GM19468 (cell line): Measurements from ENCODE around the gene CFAP91.

ENCODE experiments used
- ATAC-seq: cut with Tn5 transposase; IDR thresholded peaks from one replicate; pipeline ENCODE4 v1.9.1; 2021; ENCODE audit warnings: mild to moderate bottlenecking, moderate library complexity, moderate number of reproducible peaks; ENCODE audit not compliant: unreplicated experiment; ENCODE audit errors: extremely low read depth

Gene CFAP91

DNA sequence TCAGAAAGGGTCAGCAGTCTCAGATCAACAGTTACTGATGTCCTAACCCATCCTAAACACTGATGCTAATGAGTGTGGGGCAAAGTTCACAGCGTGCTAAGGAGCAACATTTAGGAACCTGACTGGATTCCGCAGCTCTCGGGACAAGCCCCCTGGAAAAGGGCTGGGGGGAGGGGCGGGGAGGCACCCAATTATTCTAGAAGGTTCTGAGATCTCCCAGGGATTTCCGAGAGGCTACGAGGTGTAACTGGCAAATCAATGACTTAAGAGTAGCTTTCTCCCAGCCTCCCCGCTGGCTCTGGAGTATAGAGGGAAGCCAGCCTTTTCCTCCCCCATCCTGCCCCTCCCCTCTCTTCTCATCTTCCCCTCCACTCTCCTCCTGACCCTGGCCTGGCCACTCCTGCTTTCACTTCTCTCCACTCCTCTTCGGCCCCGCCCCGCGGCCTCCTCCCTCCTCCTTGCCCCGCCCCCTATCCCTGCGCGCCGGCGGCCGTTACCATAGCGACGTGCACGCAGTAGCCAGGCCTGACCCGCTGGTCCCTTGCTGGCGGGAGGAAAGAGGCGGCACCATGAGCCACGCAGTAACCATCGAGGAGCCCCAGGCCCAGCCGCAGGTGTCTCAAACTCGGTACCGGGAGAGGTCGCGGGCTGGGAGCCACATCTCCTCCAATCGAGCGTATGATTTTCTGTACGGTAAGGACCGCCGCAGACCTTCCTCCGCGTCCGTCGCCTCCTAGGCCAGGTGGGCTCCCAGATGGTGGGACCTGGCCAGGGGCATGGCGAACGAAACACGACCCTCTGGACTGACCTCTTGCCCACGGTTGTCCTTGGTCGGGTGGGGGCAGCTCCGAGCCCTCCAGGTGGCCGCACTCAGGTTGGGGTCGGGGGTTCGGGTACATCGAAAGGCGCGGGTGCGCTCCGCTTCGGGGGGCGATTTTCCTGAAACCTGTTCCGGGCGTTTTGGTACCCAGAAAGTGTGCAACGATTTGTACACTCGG lies at the start of gene CFAP91:
Gene CFAP91, plus strand, starts transcription at position 493 of the 998 bp plus-strand sequence. Its CDS starts 77 bp downstream, at position 570.
- ATAC-seq, result peak; percentile 25

DNA sequence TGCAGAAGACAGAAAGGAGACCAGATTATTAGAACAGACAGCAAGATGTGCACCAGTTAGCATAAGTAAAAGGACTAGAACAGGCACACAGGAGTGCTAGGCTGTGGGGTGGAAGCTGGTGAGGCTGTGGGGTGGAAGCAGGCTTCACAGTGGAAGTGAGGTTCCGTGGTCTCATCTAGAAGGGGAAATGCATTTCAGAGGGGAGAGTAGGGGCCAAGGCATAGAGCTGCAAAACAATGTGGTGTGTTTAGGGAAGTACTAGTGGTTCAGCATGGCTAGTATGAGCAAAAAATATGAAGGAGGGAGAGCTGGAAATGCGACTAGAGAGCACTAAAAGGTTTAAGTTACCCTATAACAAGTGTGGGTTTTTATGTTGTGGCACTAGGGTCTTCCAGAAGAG lies 48.9 kb upstream of the CFAP91 start:
- ATAC-seq, result no peak

DNA sequence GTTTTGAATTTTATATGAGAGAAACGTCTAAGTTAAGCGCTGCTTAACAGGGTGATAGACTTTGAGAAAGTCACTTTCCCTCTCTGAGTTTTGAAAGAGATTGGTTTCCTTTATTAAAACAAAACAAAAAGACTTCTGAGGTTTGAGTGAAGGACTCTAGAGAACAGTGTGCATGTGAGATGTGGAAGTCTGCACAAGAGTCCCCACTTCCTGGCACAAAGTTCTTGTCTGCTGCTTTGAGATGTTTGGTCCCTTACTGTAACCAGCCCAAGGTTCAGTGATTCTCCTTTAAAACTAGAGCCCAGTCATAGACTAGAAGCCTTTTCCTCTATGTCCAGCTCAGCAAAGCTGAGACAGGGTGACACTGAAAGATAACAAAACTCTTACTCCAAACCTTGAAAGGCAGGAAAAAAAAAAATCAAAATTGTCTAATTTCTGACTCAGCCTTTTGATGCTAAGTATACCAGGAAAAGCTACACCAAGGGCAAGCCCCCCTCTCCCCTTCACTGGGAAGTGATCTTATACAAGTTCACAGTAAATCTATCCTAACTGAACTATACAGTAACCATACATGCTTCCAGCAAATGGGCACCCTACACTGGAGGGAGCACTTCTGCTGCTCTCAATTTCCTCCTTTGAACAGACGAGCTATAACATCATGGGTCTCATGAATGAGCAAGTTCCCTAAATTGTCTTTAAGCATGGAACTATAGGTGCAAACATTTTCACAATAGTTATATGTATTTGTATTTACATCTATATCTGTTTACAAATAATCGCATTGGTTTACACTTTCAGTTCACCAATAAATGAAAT lies 44.7 kb upstream of the CFAP91 start:
- no peak for ATAC-seq

DNA sequence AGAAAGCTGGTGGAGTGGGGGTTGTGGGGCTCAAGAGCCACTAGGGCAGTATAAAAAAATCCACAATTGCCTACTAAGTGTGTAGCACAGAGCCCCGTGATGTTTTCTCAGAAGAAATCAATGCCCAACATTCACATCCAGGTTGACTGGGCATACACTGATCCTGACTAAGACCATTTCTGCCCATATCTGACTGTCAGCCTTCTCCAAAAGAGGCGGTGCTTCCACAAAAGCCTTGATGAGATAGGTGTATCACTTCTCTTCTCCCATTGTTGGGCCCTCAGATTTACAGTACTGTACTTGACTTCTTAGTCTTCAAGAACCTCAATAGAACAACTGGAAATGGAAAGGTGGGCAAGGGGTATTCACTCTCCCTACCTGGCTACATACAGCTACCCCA lies 43.8 kb upstream of the CFAP91 start:
- ATAC-seq, result no peak

DNA sequence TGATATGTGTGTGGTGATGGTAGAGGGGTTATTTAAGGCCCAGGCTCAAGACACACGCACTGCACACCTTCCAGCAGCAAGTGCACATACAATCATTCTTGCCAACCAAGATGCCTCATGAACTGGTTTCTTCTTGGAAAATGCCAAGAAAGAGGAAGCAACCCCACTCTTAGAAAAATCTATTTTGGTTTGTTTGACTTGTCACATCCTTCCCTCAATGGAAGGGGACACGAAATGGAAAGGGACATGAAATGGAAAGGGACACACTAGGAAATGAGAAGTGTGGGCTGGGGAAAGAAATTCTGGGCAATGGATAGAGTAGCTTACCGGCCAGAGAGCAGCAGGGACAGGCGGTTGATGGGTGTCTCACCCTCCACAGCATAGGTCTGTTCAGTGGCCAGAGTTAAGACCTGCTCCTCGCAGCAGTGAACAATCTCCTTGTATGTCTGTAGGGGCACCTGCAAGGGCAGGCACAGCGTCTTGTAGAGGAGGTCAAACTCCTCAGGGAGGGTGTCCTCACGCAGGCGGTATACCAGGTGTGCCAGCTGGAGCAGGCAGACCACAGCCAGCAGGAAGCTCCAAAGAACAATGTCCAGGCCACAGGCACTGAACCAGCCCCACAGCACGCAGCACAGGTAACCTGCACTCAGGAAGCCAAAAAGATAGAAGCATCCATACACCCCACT lies 43.1 kb upstream of the CFAP91 start:
- no peak for ATAC-seq

DNA sequence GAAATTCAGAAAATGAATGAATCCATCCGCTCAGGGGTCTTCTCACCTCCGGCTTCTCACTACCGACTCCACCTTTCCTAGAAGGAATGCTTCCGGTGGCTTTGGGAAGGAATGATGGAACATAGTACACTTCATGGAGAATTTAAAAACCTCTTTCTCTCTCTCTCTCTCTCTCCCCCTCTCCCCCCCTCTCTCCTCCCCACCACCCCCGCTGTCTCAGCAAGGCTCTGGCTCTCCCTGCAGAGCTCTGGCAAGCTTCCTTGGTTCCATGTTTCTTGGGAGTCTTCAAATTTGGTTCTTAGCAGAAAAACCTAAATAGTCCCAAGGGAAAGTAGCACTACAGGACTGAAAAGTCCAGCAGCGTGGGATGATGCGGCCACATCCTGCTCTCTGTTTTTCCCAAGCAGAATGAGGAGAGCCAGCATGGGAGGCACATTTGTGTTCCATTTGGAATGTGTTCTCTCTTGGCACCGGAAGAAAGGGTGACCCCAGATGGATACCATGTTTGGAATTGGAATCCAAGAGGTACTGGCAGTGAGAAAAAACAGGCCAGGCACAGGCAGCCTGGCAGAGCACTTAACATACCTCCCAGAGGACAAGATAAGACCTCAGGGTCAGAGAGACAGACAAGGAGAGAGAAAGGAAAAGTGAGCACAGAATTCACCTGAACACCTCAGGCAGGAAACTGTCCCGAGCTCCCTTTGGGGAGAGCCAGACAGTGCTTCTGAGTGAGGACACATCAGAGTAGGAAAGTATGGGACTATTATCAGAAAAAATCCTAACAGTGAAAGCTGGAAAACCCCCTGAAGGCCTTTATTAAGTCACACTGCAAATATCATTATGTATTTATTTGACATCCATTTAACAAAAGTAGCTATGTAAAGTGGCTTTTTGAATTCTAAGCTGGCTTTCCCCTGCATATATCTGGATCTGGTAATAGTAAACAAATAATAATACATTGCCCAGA lies 42.1 kb upstream of the CFAP91 start, which contains the start of gene POPDC2:
Gene POPDC2, minus strand, starts transcription at position 116 of the 967 bp plus-strand sequence. CDS start 166 bp downstream, outside the sequence.
- no peak for ATAC-seq

DNA sequence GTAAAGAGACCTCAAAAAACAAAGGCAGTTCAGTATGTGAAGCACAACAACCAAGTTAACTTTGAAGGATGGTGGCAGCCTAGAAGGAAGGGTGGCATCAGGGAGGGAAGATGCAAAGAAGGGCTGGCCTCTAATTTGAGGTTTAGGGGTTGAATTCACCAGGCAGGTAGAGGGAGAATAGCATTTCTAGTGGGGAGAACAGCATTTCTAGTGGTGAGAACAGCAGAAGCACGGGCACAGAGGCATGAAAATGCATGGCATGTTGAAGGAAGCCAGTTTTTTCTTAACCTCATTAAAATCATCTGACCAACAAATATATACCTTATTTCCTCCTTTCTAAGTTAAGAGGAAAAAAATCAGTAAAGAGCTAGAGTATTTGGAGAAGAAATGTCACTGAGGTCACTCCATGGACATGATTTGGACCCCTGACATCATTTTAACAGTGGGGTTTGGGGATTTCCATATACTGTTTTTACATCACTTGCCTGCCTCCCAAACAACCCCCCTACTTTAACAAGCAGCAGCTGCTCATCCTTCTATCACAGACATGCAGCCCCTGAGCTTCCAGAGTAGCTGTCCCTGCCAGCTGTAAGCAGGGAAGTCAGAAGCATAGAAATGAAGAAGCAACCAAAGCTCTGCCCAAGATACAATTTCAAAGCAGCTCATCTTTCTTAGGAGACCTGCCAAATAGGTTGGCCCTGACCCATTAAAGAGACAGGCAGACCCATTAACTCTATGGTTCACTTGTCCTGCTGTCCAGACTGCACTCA lies 40.0 kb upstream of the CFAP91 start:
- ATAC-seq, result no peak

DNA sequence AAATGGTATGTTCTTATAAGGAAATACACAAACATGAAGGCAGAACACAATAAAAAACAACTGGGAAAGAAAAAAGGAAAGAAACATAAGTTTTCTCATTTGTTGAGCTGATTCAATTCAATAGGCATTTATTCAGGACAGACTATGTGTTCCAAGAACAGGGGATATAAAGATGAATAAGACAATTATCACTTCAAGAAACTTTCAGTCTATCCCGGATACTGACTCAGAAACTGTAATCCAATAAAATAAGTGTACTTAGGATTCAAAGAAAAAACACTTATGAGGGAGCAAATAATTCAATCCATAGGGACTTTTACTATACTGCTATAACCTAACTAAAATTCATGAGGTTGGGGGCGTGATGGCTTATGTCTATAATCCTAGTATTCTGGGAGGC lies 38.9 kb upstream of the CFAP91 start:
- ATAC-seq, result no peak

DNA sequence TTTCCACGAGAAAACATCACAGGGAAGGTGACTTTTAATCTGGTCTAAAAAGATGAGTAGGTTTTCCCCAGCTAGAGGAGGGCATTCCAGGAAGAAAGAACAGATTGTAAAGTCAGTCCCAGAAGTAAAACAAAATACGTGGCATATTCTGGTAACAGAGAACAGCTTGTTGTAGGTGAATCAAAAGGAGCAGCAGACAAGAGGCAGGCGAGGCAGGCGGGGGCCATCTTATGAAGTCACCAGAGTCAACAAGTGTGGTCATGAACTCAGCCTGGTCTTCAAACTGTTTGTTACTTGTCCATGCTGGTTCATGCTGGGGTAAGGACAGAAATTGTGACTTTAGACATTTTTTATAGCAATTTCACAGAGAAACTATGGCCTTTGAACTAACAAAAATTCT lies 38.5 kb upstream of the CFAP91 start:
- no peak for ATAC-seq

DNA sequence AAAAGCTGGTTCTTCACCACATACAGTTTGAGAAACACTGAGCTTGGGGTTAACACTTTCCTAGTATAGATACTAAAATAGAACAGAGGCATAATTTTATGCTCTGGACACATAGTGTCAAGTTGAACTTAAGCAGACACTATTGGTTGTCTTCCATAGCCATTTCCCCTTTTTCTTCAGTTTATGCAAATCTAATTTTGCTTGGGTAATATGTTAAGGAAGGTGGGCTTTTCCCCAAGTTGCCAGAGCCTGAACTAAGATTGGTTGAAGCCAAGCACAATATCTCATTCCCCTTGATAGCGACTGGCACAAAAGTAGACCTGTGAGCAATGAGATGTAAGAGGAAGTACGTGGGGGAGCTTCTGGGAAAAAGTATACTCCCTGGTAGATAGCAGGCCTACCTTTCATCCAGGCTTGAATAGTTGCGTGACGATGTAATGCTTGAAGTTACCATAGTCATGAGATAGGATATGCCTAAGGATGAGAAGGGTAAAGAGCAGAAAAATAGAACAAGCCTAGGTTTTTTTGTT lies 37.9 kb upstream of the CFAP91 start:
- no peak for ATAC-seq

DNA sequence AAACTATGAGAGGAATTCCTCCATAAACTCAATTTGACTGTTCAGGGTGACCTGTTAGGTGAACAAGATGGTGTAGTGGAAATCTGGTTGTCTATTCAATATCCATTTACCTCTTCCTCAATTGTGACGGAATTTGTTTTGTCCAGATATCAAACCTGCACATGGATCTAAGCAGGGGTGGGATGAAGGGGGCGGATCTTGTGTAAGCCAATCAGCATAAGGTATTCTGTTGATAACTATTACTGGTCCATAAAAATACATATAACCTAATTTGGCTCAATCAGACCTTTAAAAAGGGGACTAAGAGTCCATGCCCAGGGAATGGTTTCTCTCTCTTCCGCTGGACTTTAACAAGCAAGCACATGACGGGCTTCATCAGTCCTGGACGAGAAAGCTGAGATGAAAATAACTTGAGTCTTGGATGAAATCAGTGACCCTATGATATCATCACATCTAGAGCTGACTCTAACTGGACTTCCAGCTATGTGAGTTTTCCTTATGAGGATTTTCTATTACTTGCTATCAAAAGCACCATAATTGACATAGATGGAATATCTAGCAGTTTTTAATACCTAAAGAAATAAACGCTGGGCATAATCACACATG lies 36.8 kb upstream of the CFAP91 start:
- no peak for ATAC-seq

DNA sequence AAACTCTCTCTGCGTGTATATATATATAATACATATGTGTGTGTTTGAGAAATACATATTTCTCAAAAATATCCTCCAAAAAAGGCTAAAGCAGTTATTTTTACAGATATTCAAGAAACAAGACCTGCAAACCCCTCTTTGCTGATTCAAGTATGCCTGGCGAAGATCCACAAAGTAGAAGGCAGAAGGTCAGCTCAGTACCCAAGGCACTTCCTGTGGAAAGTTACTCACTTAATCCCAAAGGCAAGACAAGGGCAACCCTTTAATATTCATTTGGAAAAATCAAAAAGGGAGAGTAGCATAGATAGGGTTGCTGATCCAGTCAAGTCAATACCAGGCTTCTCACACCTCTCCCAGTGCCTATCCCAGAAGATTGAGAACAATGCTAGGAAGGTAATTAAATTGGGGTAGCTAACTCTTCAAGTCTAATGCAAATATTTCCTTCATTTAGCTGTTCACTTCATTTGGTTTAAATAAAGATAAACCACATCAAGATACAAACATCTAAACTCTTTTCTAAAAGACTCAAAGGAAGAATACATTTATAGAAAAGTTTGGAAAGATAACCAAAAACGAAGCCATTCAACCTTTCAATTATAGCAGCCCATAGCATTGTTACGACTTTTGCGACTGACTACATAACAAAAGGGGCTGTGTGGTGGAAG lies 32.8 kb upstream of the CFAP91 start:
- no peak for ATAC-seq

DNA sequence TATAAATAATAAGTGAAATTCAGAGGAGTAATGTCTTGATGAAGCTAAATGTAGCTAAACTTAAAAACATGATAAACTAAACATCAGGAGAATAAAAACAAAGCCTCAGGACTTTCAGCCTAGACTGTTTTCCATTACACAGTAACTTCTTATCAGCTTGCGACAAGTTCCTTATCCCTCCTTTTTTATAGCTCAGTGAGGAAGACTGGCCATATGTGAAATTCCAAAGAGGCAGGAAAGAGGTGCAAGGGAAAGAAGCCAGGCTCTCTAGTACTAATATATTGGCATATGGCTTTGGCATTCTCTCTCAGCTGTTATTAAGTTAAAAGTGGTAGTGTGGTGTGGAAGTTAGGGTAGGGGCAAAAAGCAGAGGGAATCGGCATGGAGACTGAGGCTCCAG lies 30.0 kb upstream of the CFAP91 start:
- ATAC-seq, result no peak

DNA sequence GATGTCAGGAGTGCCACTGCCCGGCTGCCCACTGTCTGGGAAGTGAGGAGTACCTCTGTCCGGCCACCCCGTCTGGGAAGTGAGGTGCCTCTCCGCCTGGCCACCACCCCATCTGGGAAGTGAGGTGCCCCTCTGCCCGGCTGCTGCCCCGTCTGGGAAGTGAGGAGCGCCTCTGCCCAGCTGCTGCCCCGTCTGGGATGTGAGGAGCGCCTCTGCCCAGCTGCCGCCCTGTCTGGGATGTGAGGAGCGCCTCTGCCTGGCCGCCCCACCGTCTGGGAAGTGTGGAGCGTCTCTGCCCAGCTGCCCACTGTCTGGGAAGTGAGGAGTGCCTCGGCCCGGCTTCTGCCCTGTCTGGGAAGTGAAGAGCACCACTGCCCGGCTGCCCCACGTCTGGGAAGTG lies 28.9 kb upstream of the CFAP91 start:
- ATAC-seq, result no peak

DNA sequence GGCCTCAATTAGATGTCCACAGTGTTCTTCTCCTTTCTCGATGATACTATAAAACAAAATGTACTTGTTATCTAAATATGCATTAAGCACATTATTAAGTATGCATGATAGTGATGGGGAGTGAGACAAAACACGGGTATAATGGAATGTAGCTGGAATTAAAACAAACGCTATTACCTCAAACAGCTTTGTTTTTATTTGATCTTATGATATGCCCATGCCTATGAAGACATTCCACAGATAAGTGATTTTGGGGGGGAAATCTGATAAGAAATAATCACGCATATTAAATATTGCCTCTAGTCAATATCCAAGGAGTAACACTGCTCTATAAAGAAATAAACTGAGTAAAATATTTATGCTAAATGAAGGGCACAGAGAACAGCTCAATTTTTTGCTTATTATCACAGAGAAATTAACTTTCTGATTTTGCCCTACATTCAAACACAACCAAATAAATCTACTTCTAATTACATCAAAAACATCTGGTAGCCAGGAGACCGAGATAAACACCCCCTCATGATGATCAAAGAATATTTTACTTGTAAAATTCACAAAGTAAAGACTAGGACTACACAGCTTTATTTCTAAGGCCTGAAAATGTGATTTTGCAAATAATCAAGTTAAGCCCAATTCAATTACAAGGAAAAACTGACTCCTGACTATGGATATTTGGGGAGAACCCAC lies 27.5 kb upstream of the CFAP91 start:
- no peak for ATAC-seq

DNA sequence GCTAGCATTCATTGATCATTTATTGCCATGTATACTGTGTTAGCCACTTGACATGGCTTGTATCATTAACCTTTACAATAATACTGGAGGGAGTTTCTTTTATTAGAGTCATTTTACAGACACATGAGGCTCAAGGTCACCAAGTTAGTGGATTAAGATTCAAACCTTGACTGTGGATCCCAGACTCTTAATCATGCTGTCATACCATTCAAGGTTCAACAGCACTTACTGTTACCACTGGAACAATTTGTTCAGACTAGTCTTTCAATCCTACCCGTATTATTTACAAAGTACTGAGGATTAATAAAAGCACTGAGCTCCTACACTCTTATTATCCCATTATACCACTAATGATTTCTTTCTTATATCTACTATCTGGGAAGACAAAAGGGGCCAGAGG lies 26.8 kb upstream of the CFAP91 start:
- ATAC-seq, result no peak
